IMR-90 (cell line): ENCODE data around the gene LIN9. TPM values are rescaled to one million over a fixed set of nuclear protein-coding genes. Genes with fewer than 3 reads are reported as not detected.

Experiments used
- ATAC-seq: fragments of 200-7000 bp; cut with Tn5 transposase; 2 replicates; pipeline ENCODE4 v1.9.1; 2020; ENCODE audit warnings: low read depth, mild to moderate bottlenecking, moderate library complexity
- BruUV-seq: library from RNA; stranded (reverse); fragments of 400-500 nt; replicated peaks from 2 replicates; lab custom pipeline; 2021; lab: Mats Ljungman, UMichigan
- CTCF ChIA-PET: fragments of 300-600 bp; formaldehyde crosslinking; extraction: SDS; loops from one replicate; lab custom pipeline; 2021; ENCODE audit warnings: antibody characterized with exemption; lab: Yijun Ruan, JAX
- POLR2A ChIA-PET: fragments of 300-600 bp; sonication (Branson Sonifier 250); formaldehyde crosslinking; loops from one replicate; lab custom pipeline; 2022; ENCODE audit warnings: antibody characterized with exemption; ENCODE audit not compliant: unreplicated experiment; lab: Charles Lee
- DNase-seq: peaks from one replicate; pipeline ENCODE4 v3.0.0; 2013
- H2AFZ ChIP-seq: replicated peaks from 2 replicates; pipeline ENCODE3; 2013; ENCODE audit warnings: low read length, mild to moderate bottlenecking; ENCODE audit not compliant: poor library complexity
- H2AK5ac ChIP-seq: 2 replicates; pipeline ENCODE4 v1.6.1; 2013; ENCODE audit warnings: low read depth, low read length, inconsistent platforms
- H2AK9ac ChIP-seq: replicated peaks from 2 replicates; pipeline ENCODE3; 2013; ENCODE audit warnings: mild to moderate bottlenecking, low read depth, low read length, moderate library complexity; ENCODE audit not compliant: poor library complexity
- H2BK120ac ChIP-seq: 2 replicates; pipeline ENCODE4 v1.6.1; 2013; ENCODE audit warnings: low read depth, low read length, inconsistent platforms
- H2BK15ac ChIP-seq: 3 replicates; pipeline ENCODE4 v1.6.1; 2013; ENCODE audit warnings: low read depth, low read length, inconsistent platforms
- H2BK20ac ChIP-seq: 2 replicates; pipeline ENCODE4 v1.6.1; 2013; ENCODE audit warnings: low read depth, mild to moderate bottlenecking, inconsistent platforms, low read length, moderate library complexity
- H2BK5ac ChIP-seq: 2 replicates; pipeline ENCODE4 v1.6.1; 2013; ENCODE audit warnings: mild to moderate bottlenecking, low read depth, low read length, inconsistent platforms; ENCODE audit not compliant: poor library complexity, severe bottlenecking
- H3K14ac ChIP-seq: replicated peaks from 2 replicates; pipeline ENCODE4 v1.6.1; 2013; ENCODE audit warnings: low read depth, low read length, inconsistent platforms
- H3K18ac ChIP-seq: 2 replicates; pipeline ENCODE4 v1.6.1; 2013; ENCODE audit warnings: low read depth, low read length, control low read depth
- H3K23ac ChIP-seq: 2 replicates; pipeline ENCODE4 v1.6.1; 2013; ENCODE audit warnings: low read depth, low read length, inconsistent platforms
- H3K27ac ChIP-seq: 2 replicates; pipeline ENCODE4 v1.5.1; 2013; ENCODE audit warnings: mild to moderate bottlenecking, control low read depth, low read length; ENCODE audit not compliant: insufficient read depth
- H3K27me3 ChIP-seq: 2 replicates; pipeline ENCODE4 v1.6.1; 2013; ENCODE audit warnings: low read length; ENCODE audit not compliant: control insufficient read depth, insufficient read depth
- H3K36me3 ChIP-seq: 2 replicates; pipeline ENCODE4 v1.6.1; 2013; ENCODE audit warnings: low read length, mixed read lengths; ENCODE audit not compliant: control insufficient read depth, insufficient read depth
- H3K4ac ChIP-seq: 2 replicates; pipeline ENCODE4 v1.6.1; 2013; ENCODE audit warnings: low read depth, low read length, inconsistent platforms
- H3K4me1 ChIP-seq: 2 replicates; pipeline ENCODE4 v1.6.1; 2013; ENCODE audit warnings: low read length, mixed read lengths; ENCODE audit not compliant: control insufficient read depth, insufficient read depth
- H3K4me2 ChIP-seq: 2 replicates; pipeline ENCODE4 v1.6.1; 2013; ENCODE audit warnings: low read depth, mild to moderate bottlenecking, control low read depth, low read length, moderate library complexity
- H3K4me3 ChIP-seq: 2 replicates; pipeline ENCODE4 v1.5.1; 2013; ENCODE audit warnings: low read depth, mild to moderate bottlenecking, control low read depth, low read length, moderate library complexity; ENCODE audit not compliant: insufficient read depth
- H3K56ac ChIP-seq: 2 replicates; pipeline ENCODE4 v1.6.1; 2013; ENCODE audit warnings: low read length, inconsistent platforms; ENCODE audit not compliant: insufficient read depth; ENCODE audit errors: extremely low read depth
- H3K79me1 ChIP-seq, 2 experiments: 2 replicates each; pipeline ENCODE4 v1.6.1; 2013; ENCODE audit warnings: low read length in 2 of 2, inconsistent platforms in 1 of 2, low read depth in 1 of 2
- H3K9ac ChIP-seq: 2 replicates; pipeline ENCODE4 v1.6.1; 2013; ENCODE audit warnings: low read depth, low read length, control low read depth
- H3K9me1 ChIP-seq: 2 replicates; pipeline ENCODE4 v1.6.1; 2013; ENCODE audit warnings: low read length, inconsistent platforms; ENCODE audit not compliant: insufficient read depth
- H3K9me3 ChIP-seq: 2 replicates; pipeline ENCODE4 v1.6.1; 2013; ENCODE audit warnings: low read length; ENCODE audit not compliant: control insufficient read depth, insufficient read depth
- H4K20me1 ChIP-seq: 2 replicates; pipeline ENCODE4 v1.6.1; 2013; ENCODE audit warnings: low read length, inconsistent platforms; ENCODE audit not compliant: insufficient read depth
- H4K5ac ChIP-seq: 2 replicates; pipeline ENCODE4 v1.6.1; 2013; ENCODE audit warnings: mild to moderate bottlenecking, low read depth, low read length, control low read depth
- H4K8ac ChIP-seq, 2 experiments: 2 replicates each; pipeline ENCODE4 v1.6.1; 2013; ENCODE audit warnings: low read depth in 2 of 2, low read length in 2 of 2, control low read depth in 1 of 2, inconsistent platforms in 1 of 2
- H4K91ac ChIP-seq: 2 replicates; pipeline ENCODE4 v1.6.1; 2013; ENCODE audit warnings: low read depth, low read length, inconsistent platforms; ENCODE audit not compliant: insufficient read depth
- BHLHE40 ChIP-seq: fragments of 150-350 bp; IDR thresholded peaks from 2 replicates; pipeline ENCODE4 v1.6.1; 2016; ENCODE audit warnings: mild to moderate bottlenecking, low read depth, low read length
- CEBPB ChIP-seq: IDR thresholded peaks from 2 replicates; pipeline ENCODE4 v1.6.1; 2012; ENCODE audit warnings: low read depth, low read length, improper control_type of control experiment
- CHD1 ChIP-seq: IDR thresholded peaks from 2 replicates; pipeline ENCODE4 v1.6.1; 2012; ENCODE audit warnings: low read depth, low read length, improper control_type of control experiment
- FOS ChIP-seq: fragments of 150-350 bp; IDR thresholded peaks from 2 replicates; pipeline ENCODE4 v1.6.1; 2016; ENCODE audit warnings: low read depth, low read length
- MXI1 ChIP-seq: IDR thresholded peaks from 2 replicates; pipeline ENCODE4 v1.6.1; 2012; ENCODE audit warnings: low read depth, mild to moderate bottlenecking, low read length, moderate library complexity, borderline replicate concordance
- NFE2L2 ChIP-seq: fragments of 150-350 bp; IDR thresholded peaks from 2 replicates; pipeline ENCODE4 v1.6.1; 2016; ENCODE audit warnings: low read depth, mild to moderate bottlenecking, low read length
- POLR2A ChIP-seq: IDR thresholded peaks from 2 replicates; pipeline ENCODE4 v1.6.1; 2012; ENCODE audit warnings: mild to moderate bottlenecking, low read depth, low read length
- RAD21 ChIP-seq: IDR thresholded peaks from 2 replicates; pipeline ENCODE4 v1.6.1; 2012; ENCODE audit warnings: low read length, improper control_type of control experiment
- RCOR1 ChIP-seq: IDR thresholded peaks from 2 replicates; pipeline ENCODE4 v1.6.1; 2012; ENCODE audit warnings: mild to moderate bottlenecking, low read length, improper control_type of control experiment; ENCODE audit not compliant: insufficient replicate concordance
- SMC3 ChIP-seq: fragments of 150-350 bp; IDR thresholded peaks from 2 replicates; pipeline ENCODE4 v1.6.1; 2016; ENCODE audit warnings: low read depth, mild to moderate bottlenecking, antibody characterized with exemption, low read length, moderate library complexity
- WGBS, 2 experiments: methylation state at CpG; one replicate each; pipeline versions ENCODE4 v1.1.5 to v1.1.7; 2013; ENCODE audit warnings: missing lambda C conversion rate in 2 of 2; ENCODE audit not compliant: insufficient read length in 1 of 2; ENCODE audit errors: extremely low coverage in 2 of 2; 5-methylcytosine and 5-hydroxymethylcytosine counted together
- dilution Hi-C: fragments of 300-500 bp; cut with HindIII; formaldehyde crosslinking; loops from one replicate; pipeline ENCODE4 v1.14.3; 2018; ENCODE audit warnings: low sequenced_read_pairs; ENCODE audit not compliant: unreplicated experiment
- in situ Hi-C: fragments of 300-500 bp; cut with MboI; formaldehyde crosslinking; loops from 3 replicates; pipeline ENCODE4 v1.14.3; 2019; ENCODE audit warnings: low sequenced_read_pairs, inconsistent platforms, mixed read lengths
- intact Hi-C: fragments of 100-400 bp; cut with micrococcal nuclease; formaldehyde crosslinking; loops from 2 replicates; pipeline ENCODE4 v1.10.0; 2022
- polyA plus RNA-seq, 3 experiments: library from polyadenylated mRNA; depleted of rRNA; stranded (reverse); fragments of >200 nt; gene quantifications; 2 replicates each; pipeline ENCODE4 v1.2.3, GENCODE V29; 2012; ENCODE audit warnings: low replicate concordance in 1 of 3
- total RNA-seq: library from RNA; depleted of rRNA; stranded (reverse); fragments of >200 nt; gene quantifications from 2 replicates; pipeline ENCODE4 v1.2.3, GENCODE V29; 2012
- TF ChIP-seq, protein P1 (sequence below): fragments of 150-350 bp; IDR thresholded peaks from 2 replicates; pipeline ENCODE4 v1.6.1; 2016; ENCODE audit warnings: low read depth, mild to moderate bottlenecking, low read length, moderate library complexity, borderline replicate concordance
- TF ChIP-seq, protein P2 (sequence below): fragments of 150-350 bp; IDR thresholded peaks from 2 replicates; pipeline ENCODE4 v1.6.1; 2017; ENCODE audit warnings: mild to moderate bottlenecking, antibody characterized with exemption, low read length, low read depth

Gene LIN9
- total and polyA plus RNA-seq, 2 of the 4 experiments (the other 2 are of a cell fraction): 2.3 to 3.9 TPM

DNA sequence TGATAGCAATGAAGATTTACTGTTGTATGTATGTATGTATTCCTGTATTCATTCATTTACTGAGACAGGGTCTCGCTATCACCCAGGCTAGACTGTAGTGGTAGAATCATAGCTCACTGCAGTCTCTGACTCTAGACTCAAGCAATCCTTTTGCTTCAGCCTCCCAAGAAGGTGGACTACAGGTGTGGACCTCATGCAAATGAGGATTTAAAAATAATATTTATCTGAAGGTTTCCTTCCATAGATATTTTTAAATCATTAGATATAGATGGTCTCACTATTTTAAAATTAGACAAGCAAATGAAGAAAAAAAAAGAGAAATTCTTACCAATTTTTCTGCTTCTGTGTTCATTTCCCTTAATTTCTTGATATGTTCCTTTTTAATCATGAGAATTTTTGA is 58.5 kb downstream of the LIN9 start:
- Histone ChIP-seq H2BK120ac (no peak overlapping the region), H2AFZ (no peak overlapping the region), H3K9me1 (no peaks in the 10 kb centered on the region), H3K27me3 (no peaks in the 10 kb centered on the region), H2AK9ac (no peak overlapping the region), H3K9ac (no peak overlapping the region), H3K27ac (no peak overlapping the region), H3K14ac (no peak overlapping the region), H4K20me1 (no peaks in the 10 kb centered on the region), H2BK5ac (no peak overlapping the region), H3K4me1 (no peaks in the 10 kb centered on the region; the same call in 1 of the 2 replicates), H3K4ac (no peak overlapping the region), H3K56ac (no peak overlapping the region), H3K4me3 (no peak overlapping the region), H3K18ac (no peak overlapping the region), H2BK20ac (no peak overlapping the region), H3K23ac (no peak overlapping the region), H3K9me3 (no peaks in the 10 kb centered on the region), H3K36me3 (no peaks in the 10 kb centered on the region; the same call in 1 of the 2 replicates), H2BK15ac (no peak overlapping the region), H3K4me2 (no peak overlapping the region), H4K91ac (no peak overlapping the region), H4K8ac (no peak overlapping the region), H2AK5ac (no peak overlapping the region), H3K79me1 (no peaks in the 10 kb centered on the region), H4K5ac (no peak overlapping the region)
- CTCF ChIA-PET: no interaction called here
- no peak for DNase-seq
- TF ChIP-seq CEBPB (no peak), NFE2L2 (no peak), CHD1 (no peak), RCOR1 (no peak), SMC3 (no peak), BHLHE40 (no peak), FOS (no peak), RAD21 (no peak), MXI1 (no peak), POLR2A (no peak)
- TF ChIP-seq, protein P1, sequence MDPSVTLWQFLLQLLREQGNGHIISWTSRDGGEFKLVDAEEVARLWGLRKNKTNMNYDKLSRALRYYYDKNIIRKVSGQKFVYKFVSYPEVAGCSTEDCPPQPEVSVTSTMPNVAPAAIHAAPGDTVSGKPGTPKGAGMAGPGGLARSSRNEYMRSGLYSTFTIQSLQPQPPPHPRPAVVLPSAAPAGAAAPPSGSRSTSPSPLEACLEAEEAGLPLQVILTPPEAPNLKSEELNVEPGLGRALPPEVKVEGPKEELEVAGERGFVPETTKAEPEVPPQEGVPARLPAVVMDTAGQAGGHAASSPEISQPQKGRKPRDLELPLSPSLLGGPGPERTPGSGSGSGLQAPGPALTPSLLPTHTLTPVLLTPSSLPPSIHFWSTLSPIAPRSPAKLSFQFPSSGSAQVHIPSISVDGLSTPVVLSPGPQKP: no peak
- TF ChIP-seq, protein P2, sequence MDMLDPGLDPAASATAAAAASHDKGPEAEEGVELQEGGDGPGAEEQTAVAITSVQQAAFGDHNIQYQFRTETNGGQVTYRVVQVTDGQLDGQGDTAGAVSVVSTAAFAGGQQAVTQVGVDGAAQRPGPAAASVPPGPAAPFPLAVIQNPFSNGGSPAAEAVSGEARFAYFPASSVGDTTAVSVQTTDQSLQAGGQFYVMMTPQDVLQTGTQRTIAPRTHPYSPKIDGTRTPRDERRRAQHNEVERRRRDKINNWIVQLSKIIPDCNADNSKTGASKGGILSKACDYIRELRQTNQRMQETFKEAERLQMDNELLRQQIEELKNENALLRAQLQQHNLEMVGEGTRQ: no peak
- intact Hi-C loops: no loop called here
- dilution Hi-C loops: no loop called here
- WGBS, 2 experiments: no CpG with 5 or more reads among the region's 1 CpG
- POLR2A ChIA-PET: no interaction called here
- in situ Hi-C loops: no loop called here
- BruUV-seq: no TSS peak
- ATAC-seq: no peak
